Calu3 (cell line): ENCODE results near the gene LARP6. TPM values are rescaled to one million over a fixed set of nuclear protein-coding genes. Genes with fewer than 3 reads are reported as not detected.
A peak's percentile ranks its signal among the peaks of the same experiment; 100 is the strongest.
"Not testable (repeated sequence)": the region's sequence is repeated elsewhere in the genome, so short reads cannot be mapped to it uniquely, and the experiment has no call there.

ENCODE experiments used
- BruUV-seq: library from RNA; stranded (reverse); fragments of 400-500 nt; replicated peaks from 2 replicates; lab custom pipeline; 2021; lab: Mats Ljungman, UMichigan
- CTCF ChIA-PET: fragments of 300-600 bp; sonication (Branson Sonifier 250); formaldehyde crosslinking; loops from one replicate; lab custom pipeline; 2022; ENCODE audit warnings: antibody characterized with exemption; lab: Charles Lee
- DNase-seq: peaks from one replicate; pipeline ENCODE4 v3.0.0; 2022
- H3K27ac Mint-ChIP-seq: one replicate; pipeline ENCODE4 v1.8.0; 2022; ENCODE audit warnings: mixed read lengths; ENCODE audit not compliant: unreplicated experiment
- H3K27me3 Mint-ChIP-seq: one replicate; pipeline ENCODE4 v1.8.0; 2022; ENCODE audit warnings: mixed read lengths; ENCODE audit not compliant: unreplicated experiment
- H3K36me3 Mint-ChIP-seq: one replicate; pipeline ENCODE4 v1.8.0; 2022; ENCODE audit warnings: mild to moderate bottlenecking, moderate library complexity, mixed read lengths; ENCODE audit not compliant: insufficient read depth, unreplicated experiment
- H3K4me1 Mint-ChIP-seq: one replicate; pipeline ENCODE4 v1.8.0; 2022; ENCODE audit warnings: mild to moderate bottlenecking, low read depth, mixed read lengths; ENCODE audit not compliant: unreplicated experiment
- H3K4me3 Mint-ChIP-seq: one replicate; pipeline ENCODE4 v1.8.0; 2022; ENCODE audit warnings: mild to moderate bottlenecking, low read depth, moderate library complexity, mixed read lengths; ENCODE audit not compliant: unreplicated experiment
- H3K9me3 Mint-ChIP-seq: one replicate; pipeline ENCODE4 v1.8.0; 2022; ENCODE audit warnings: low read depth, mixed read lengths; ENCODE audit not compliant: unreplicated experiment
- intact Hi-C: fragments of 100-400 bp; cut with micrococcal nuclease; formaldehyde crosslinking; loops from one replicate; pipeline ENCODE4 v1.10.0; 2022; ENCODE audit not compliant: unreplicated experiment
- total RNA-seq: library from RNA; stranded (reverse); gene quantifications from 2 replicates; pipeline ENCODE4 v1.2.3, GENCODE V29; 2022
- TF ChIP-seq, protein P1 (sequence below): fragments of 200-600 bp; IDR thresholded peaks from one replicate; pipeline ENCODE4 v1.8.0; 2022; ENCODE audit warnings: antibody characterized with exemption; ENCODE audit not compliant: unreplicated experiment

LARP6 gene
- total RNA-seq, 1 experiment from 2014 or later: 30.4 TPM

DNA sequence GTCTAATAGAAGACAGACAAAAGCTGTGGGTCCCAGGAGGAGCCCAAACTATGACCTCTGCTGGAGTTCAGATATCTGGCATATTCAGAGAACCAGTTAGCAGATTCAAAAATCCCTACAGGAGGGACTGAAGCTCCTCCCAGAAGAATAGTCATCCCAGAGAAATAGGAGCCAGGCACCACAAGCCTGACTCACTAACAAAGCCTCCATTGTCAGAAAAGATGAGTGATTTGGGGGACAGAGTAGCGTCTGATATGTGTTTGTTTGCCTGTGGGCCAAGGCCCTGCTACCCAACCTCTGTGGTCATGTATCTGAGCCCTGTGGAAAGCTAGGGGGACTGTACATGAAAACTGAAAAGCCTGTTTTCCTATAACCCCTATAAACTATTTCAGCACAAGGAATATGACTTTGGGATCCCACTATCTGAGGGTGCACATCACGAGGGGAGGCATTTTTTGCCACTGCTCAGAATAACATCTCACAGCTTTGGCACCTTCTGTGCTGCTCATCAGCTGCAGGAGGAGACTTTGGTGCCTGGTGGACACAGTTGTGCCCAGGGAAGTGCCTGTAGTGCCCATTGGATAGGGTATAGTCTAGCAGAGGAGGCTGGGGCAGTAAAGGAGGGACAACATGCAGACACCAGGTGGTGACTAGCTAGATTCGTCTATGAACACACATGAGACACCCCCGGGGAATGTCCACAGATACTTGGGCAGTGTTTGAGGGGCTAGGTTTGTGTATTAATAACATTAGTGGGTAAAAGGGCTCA lies 9.7 kb upstream of the LARP6 start:
- peak; percentile 53 for DNase-seq
- TF ChIP-seq, protein P1, sequence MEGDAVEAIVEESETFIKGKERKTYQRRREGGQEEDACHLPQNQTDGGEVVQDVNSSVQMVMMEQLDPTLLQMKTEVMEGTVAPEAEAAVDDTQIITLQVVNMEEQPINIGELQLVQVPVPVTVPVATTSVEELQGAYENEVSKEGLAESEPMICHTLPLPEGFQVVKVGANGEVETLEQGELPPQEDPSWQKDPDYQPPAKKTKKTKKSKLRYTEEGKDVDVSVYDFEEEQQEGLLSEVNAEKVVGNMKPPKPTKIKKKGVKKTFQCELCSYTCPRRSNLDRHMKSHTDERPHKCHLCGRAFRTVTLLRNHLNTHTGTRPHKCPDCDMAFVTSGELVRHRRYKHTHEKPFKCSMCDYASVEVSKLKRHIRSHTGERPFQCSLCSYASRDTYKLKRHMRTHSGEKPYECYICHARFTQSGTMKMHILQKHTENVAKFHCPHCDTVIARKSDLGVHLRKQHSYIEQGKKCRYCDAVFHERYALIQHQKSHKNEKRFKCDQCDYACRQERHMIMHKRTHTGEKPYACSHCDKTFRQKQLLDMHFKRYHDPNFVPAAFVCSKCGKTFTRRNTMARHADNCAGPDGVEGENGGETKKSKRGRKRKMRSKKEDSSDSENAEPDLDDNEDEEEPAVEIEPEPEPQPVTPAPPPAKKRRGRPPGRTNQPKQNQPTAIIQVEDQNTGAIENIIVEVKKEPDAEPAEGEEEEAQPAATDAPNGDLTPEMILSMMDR: no peak
- H3K27me3 Mint-ChIP-seq: no peaks in the 10 kb centered on the region
- CTCF ChIA-PET: interaction anchor here (1.2 to 1.6 kb wide), 6 partner anchors 10 to 39 kb away, joined by 3 to 8 read pairs (median 6); partner anchors contain the start of genes LARP6 and LRRC49
- BruUV-seq: no TSS peak
- no peaks in the 10 kb centered on the region for H3K36me3 Mint-ChIP-seq
- peak overlapping the region; percentile 21 for H3K27ac Mint-ChIP-seq
- peaks cover 20% of the 10 kb centered on the region for H3K4me1 Mint-ChIP-seq
- intact Hi-C loops: no loop called here
- peaks cover 4% of the 10 kb centered on the region for H3K9me3 Mint-ChIP-seq
- no peak overlapping the region for H3K4me3 Mint-ChIP-seq

DNA sequence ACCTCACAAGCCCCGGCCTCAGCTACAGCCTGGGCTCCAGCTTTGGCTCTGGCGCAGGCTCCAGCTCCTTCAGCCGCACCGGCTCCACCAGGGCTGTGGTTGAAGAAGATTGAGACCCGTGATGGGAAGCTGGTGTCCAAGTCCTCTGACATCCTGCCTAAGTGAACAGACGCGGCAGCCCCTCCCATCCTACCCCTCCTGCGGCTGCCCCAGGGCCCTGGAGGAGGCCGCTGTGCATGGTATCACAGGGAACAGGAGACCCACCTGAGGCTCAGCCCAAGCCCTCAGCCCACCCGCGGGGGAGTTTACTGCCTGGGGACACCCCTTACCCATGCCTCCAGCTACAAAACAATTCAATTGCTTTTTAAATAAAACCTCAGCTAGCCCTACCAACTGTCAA lies 6.0 kb upstream of the LARP6 start:
- no TSS peak for BruUV-seq
- peaks cover 4% of the 10 kb centered on the region for H3K9me3 Mint-ChIP-seq
- no peak overlapping the region for H3K4me3 Mint-ChIP-seq
- CTCF ChIA-PET: no interaction called here
- H3K4me1 Mint-ChIP-seq: peaks cover 38% of the 10 kb centered on the region
- no peak overlapping the region for H3K27ac Mint-ChIP-seq
- H3K27me3 Mint-ChIP-seq: no peaks in the 10 kb centered on the region
- TF ChIP-seq, protein P1: no peak
- peaks cover 9% of the 10 kb centered on the region for H3K36me3 Mint-ChIP-seq
- DNase-seq: no peak
- intact Hi-C loops: no loop called here

DNA sequence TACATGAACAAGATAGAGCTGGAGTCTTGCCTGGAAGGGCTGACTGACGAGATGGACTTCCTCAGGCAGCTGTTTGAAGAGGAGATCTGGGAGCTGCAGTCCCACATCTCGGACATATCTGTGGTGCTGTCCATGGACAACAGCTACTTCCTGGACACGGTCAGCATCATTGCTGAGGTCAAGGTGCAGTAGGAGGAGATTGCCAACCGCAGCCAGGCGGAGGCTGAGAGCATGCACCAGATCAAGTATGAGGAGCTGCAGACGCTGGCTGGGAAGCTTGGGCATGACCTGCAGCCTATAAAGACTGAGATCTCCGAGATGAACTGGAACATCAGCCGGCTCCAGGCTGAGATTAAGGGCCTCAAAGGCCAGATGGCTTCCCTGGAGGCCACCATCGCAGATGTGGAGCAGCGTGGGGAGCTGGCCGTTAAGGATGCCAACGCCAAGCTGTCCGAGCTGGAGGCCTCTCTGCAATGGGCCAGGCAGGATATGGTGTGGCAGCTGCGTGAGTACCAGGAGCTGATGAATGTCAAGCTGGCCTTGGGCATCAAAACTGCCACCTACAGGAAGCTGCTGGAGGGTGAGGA lies 5.5 kb upstream of the LARP6 start:
- Mint-ChIP-seq H3K27me3 (no peaks in the 10 kb centered on the region), H3K4me3 (no peak overlapping the region), H3K4me1 (peaks cover 41% of the 10 kb centered on the region), H3K27ac (no peak overlapping the region), H3K36me3 (peaks cover 15% of the 10 kb centered on the region), H3K9me3 (peaks cover 4% of the 10 kb centered on the region)
- TF ChIP-seq, protein P1: no peak
- BruUV-seq: no TSS peak
- no peak for DNase-seq
- intact Hi-C loops: no loop called here
- CTCF ChIA-PET: no interaction called here

- Mint-ChIP-seq H3K36me3 (peaks cover 21% of the 10 kb centered on the region), H3K4me1 (peaks cover 37% of the 10 kb centered on the region)
- intact Hi-C loops, DNase-seq, CTCF ChIA-PET, H3K4me3 Mint-ChIP-seq, H3K9me3 Mint-ChIP-seq, BruUV-seq, H3K27me3 Mint-ChIP-seq, H3K27ac Mint-ChIP-seq: not testable (repeated sequence)
These were observed 4.8 kb upstream of the LARP6 start for GRCh38 chr15:70858614-70859321.
